Small intestine (tissue), 7 donors: ENCODE results near the gene FGF14. TPM values are rescaled to one million over a fixed set of nuclear protein-coding genes. Genes with fewer than 3 reads are reported as not detected.

Experiments used
- DNase-seq, 2 donors: peaks; one replicate each; pipeline versions ENCODE4 v3.0.0 to v3.0.0-alpha.2; 2013
- FAIRE-seq: peaks from 2 replicates; lab custom pipeline; 2012; peaks lifted over from hg19 to GRCh38; lab: Jason Lieb, UNC
- H3K27ac ChIP-seq, 3 donors: one replicate each; pipeline ENCODE4 v1.5.1; 2013; ENCODE audit warnings: low read length in 2 of 3, mild to moderate bottlenecking in 2 of 3, control low read depth in 1 of 3, inconsistent platforms in 1 of 3, low read depth in 1 of 3, moderate library complexity in 1 of 3
- H3K27me3 ChIP-seq, 3 donors: one replicate each; pipeline ENCODE4 v1.6.1; 2013; ENCODE audit warnings: low read length in 3 of 3, inconsistent platforms in 1 of 3; ENCODE audit not compliant: control insufficient read depth in 3 of 3, insufficient read depth in 3 of 3
- H3K36me3 ChIP-seq, 3 donors: one replicate each; pipeline ENCODE4 v1.6.1; 2013; ENCODE audit warnings: low read length in 3 of 3, inconsistent platforms in 1 of 3, low read depth in 1 of 3, mild to moderate bottlenecking in 1 of 3, moderate library complexity in 1 of 3; ENCODE audit not compliant: control insufficient read depth in 3 of 3, insufficient read depth in 2 of 3
- H3K4me1 ChIP-seq, 3 donors: one replicate each; pipeline ENCODE4 v1.6.1; 2013; ENCODE audit warnings: low read length in 2 of 3, inconsistent platforms in 1 of 3, low read depth in 1 of 3, mild to moderate bottlenecking in 1 of 3, moderate library complexity in 1 of 3; ENCODE audit not compliant: control insufficient read depth in 3 of 3, insufficient read depth in 2 of 3
- H3K4me3 ChIP-seq, 3 donors: one replicate each; pipeline ENCODE4 v1.5.1; 2013; ENCODE audit warnings: low read length in 3 of 3, control low read depth in 1 of 3, inconsistent platforms in 1 of 3, low read depth in 1 of 3, mild to moderate bottlenecking in 1 of 3, moderate library complexity in 1 of 3
- H3K9me3 ChIP-seq, 2 donors: one replicate each; pipeline ENCODE4 v1.6.1; 2013; ENCODE audit warnings: low read depth in 1 of 2, low read length in 1 of 2; ENCODE audit not compliant: control insufficient read depth in 2 of 2, insufficient read depth in 1 of 2
- WGBS, 3 donors: extraction: QIAGEN DNeasy Blood & Tissue Kit; methylation state at CpG; one replicate each; pipeline ENCODE4 v1.1.7; 2013; 5-methylcytosine and 5-hydroxymethylcytosine counted together
- polyA plus RNA-seq, 4 donors: library from polyadenylated mRNA; stranded (reverse) in 3 of 4; unstranded in 1 of 4; fragments of 200-250 nt in 3 of 4; fragments of 120-200 nt in 1 of 4; gene quantifications; one replicate each; pipeline versions ENCODE4 v1.2.1 to v1.2.3, GENCODE V29; 2013
- donor health status: healthy with polysubstance abuse.
- donor health status: control.
- donor health status: control.
- donor health status: Bipolar disorder and iron deficiency.
- donor health status: healthy.

The FGF14 gene
- polyA plus RNA-seq, 4 donors: under 0.01 to 0.74 (median 0.31) TPM; not detected in 1

DNA sequence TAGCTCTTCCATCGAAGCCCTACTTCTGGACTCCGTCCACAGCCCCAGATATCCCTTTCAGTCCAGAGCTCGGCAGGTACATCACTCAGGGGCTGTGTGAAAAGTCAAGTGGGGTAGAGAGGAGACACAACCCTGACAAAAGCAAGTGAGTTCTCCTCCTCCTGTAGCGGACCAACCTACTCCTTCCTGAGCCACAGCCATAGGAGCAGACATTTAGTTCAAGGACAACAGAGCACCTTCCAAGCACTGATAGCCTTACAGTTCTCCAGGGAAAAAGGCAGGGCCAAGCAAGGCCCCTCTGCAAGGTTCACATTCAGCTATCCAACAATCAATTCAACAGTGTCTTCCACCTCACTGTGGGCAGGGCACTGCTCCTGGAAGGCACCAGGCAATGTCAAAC is 89.0 kb downstream of the FGF14 start:
- Histone ChIP-seq H3K4me1 (no peaks in the 10 kb centered on the region), H3K4me3 (no peak overlapping the region), H3K27ac (no peak overlapping the region), H3K36me3 (no peaks in the 10 kb centered on the region), H3K27me3 (no peaks in the 10 kb centered on the region), H3K9me3 (no peaks in the 10 kb centered on the region)
- 84 to 85% (median 85%) methylated on average over 4 of the region's 4 CpGs for WGBS, 3 donors
- FAIRE-seq: no peak
- DNase-seq: no peak

GRCh38 chr13:102311901-102312300 is 89.9 kb downstream of the FGF14 start:
- no peak overlapping the region for H3K27ac ChIP-seq
- no peak overlapping the region for H3K4me3 ChIP-seq
- FAIRE-seq (no peak), DNase-seq (no peak)
- no peaks in the 10 kb centered on the region for H3K36me3 ChIP-seq
- H3K9me3 ChIP-seq: no peaks in the 10 kb centered on the region
- no peaks in the 10 kb centered on the region for H3K4me1 ChIP-seq
- H3K27me3 ChIP-seq: no peaks in the 10 kb centered on the region
- 68 to 70% (median 70%) methylated on average over 3 of the region's 3 CpGs for WGBS, 3 donors

GRCh38 chr13:102311419-102311796 is 90.4 kb downstream of the FGF14 start:
- WGBS, 3 donors: 68 to 78% (median 70%) methylated on average over 5 of the region's 5 CpGs
- Histone ChIP-seq H3K9me3 (no peaks in the 10 kb centered on the region), H3K4me3 (no peak overlapping the region), H3K27me3 (no peaks in the 10 kb centered on the region), H3K27ac (no peak overlapping the region), H3K36me3 (no peaks in the 10 kb centered on the region), H3K4me1 (no peaks in the 10 kb centered on the region)
- no peak for FAIRE-seq
- no peak for DNase-seq

GRCh38 chr13:102310691-102311418 is 91.0 kb downstream of the FGF14 start:
- WGBS, 3 donors: 81 to 89% (median 82%) methylated on average over 4 of the region's 4 CpGs
- Histone ChIP-seq H3K4me3 (no peak overlapping the region), H3K27me3 (no peaks in the 10 kb centered on the region), H3K36me3 (no peaks in the 10 kb centered on the region), H3K27ac (no peak overlapping the region), H3K9me3 (no peaks in the 10 kb centered on the region), H3K4me1 (no peaks in the 10 kb centered on the region)
- FAIRE-seq (no peak), DNase-seq (no peak)

GRCh38 chr13:102309110-102309509 is 92.7 kb downstream of the FGF14 start:
- DNase-seq (no peak), FAIRE-seq (no peak)
- WGBS, 3 donors: 65 to 77% (median 66%) methylated on average over 9 of the region's 9 CpGs
- Histone ChIP-seq H3K27me3 (no peaks in the 10 kb centered on the region), H3K27ac (no peak overlapping the region), H3K4me1 (no peaks in the 10 kb centered on the region), H3K9me3 (no peaks in the 10 kb centered on the region), H3K4me3 (no peak overlapping the region), H3K36me3 (no peaks in the 10 kb centered on the region)

GRCh38 chr13:102302534-102302933 is 99.3 kb downstream of the FGF14 start:
- Histone ChIP-seq H3K9me3 (no peaks in the 10 kb centered on the region), H3K27me3 (no peaks in the 10 kb centered on the region), H3K4me3 (no peak overlapping the region), H3K4me1 (no peaks in the 10 kb centered on the region), H3K36me3 (no peaks in the 10 kb centered on the region), H3K27ac (no peak overlapping the region)
- WGBS, 3 donors: 20 to 43% (median 36%) methylated on average over 1 of the region's 1 CpG
- DNase-seq (no peak), FAIRE-seq (no peak)

DNA sequence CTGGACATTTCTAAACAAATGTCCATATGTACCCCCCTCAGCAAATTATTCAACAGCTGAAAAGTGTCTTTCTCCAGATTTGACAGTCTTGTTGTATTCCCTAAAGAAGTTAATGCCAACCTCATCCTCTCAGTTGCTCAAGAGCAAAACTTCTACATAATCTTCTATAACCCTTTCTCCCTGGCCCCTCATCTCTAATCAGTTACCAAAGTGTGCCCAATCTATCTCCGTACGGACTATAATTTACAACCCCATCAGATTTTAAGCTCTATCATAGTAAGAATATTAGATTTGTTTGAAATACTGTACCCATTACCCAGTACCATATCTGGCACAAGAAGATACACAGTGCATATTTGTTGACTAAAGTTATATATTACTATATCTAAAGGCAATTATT is 101.5 kb downstream of the FGF14 start:
- no peak overlapping the region for H3K4me3 ChIP-seq
- WGBS, 3 donors: 80 to 92% (median 88%) methylated on average over 2 of the region's 2 CpGs
- H3K27ac ChIP-seq: no peak overlapping the region
- DNase-seq (no peak), FAIRE-seq (no peak)
- H3K36me3 ChIP-seq: no peaks in the 10 kb centered on the region
- H3K9me3 ChIP-seq: no peaks in the 10 kb centered on the region
- no peaks in the 10 kb centered on the region for H3K27me3 ChIP-seq
- H3K4me1 ChIP-seq: no peaks in the 10 kb centered on the region

GRCh38 chr13:102299366-102299765 is 102.5 kb downstream of the FGF14 start:
- Histone ChIP-seq H3K27ac (no peak overlapping the region), H3K4me1 (no peaks in the 10 kb centered on the region), H3K4me3 (no peak overlapping the region), H3K36me3 (no peaks in the 10 kb centered on the region), H3K9me3 (no peaks in the 10 kb centered on the region), H3K27me3 (no peaks in the 10 kb centered on the region)
- FAIRE-seq (no peak), DNase-seq (no peak)
- WGBS, 3 donors: 82 to 87% (median 85%) methylated on average over 6 of the region's 6 CpGs

DNA sequence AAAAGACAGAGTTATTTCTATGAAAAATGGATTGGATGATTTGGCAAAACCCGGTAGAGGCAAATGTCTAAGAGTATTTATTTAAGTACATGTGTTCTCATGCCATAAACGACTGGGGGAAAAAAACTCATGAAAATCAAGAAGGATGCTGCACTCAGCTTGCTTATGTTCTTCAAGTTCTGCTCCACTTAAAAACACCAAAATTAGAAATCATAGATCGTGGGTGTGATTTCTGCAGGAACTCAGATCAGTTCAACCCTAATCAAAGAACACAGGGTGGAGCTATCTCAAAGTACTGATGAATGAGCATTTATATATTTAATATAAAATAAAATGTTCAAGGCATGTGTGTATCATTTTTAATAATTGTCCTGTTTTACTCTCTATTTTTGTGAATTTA is 103.8 kb downstream of the FGF14 start:
- Histone ChIP-seq H3K4me3 (no peak overlapping the region), H3K27me3 (no peaks in the 10 kb centered on the region), H3K36me3 (no peaks in the 10 kb centered on the region), H3K27ac (no peak overlapping the region), H3K9me3 (no peaks in the 10 kb centered on the region), H3K4me1 (no peaks in the 10 kb centered on the region)
- FAIRE-seq: no peak
- no peak for DNase-seq
- whole genome bisulfite sequencing, 3 donors: 62 to 67% (median 64%) methylated on average over 3 of the region's 3 CpGs
